ENCODE measurements around the gene RABGAP1L. TPM values are rescaled to one million over a fixed set of nuclear protein-coding genes. Genes with fewer than 3 reads are reported as not detected.

The RABGAP1L gene
- total and polyA plus RNA-seq, 10 of the 15 experiments (the other 5 are each of a cell fraction or from before 2014, with no cell fraction given) = 5.8 to 194 (median 113) TPM

DNA sequence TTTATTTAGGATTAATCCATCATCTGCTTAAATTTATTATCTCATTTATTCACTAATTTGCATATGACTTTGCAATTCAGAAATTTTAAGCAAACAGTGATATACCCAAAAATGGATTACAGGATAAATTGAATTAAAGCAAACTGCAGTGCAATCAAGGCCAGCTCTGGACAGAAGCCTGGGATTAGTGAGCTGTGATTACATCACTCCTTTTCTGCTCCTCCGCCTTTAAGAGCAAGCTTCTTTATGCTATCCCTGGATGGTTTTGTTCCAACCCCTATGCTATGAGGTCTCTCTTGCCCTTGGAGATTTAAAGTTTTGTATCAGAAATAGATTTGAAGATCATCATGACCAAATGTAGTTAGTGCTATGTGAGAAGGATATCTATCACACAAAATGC, 321.0 kb downstream of the RABGAP1L start:
- ChIA-PET CTCF (no interaction called here), RAD21 (ENCODE audit: unreplicated experiment) (no interaction called here), POLR2A (no interaction called here), SMC1A (ENCODE audit: uncharacterized antibody, unreplicated experiment) (interaction anchor here (1.5 kb wide), 1 partner anchor 14 kb away, joined by 3 read pairs; no protein-coding TSS in a partner anchor)
- H3K27me3 ChIP-seq (replicated peaks in 1 of 2; ENCODE audit: control insufficient read depth in 2 of 2, insufficient read depth in 2 of 2, low read length in 1 of 2) = no peaks in the 10 kb centered on the region
- in situ Hi-C loops (cut with MboI) (no loop called here), intact Hi-C loops (cut with micrococcal nuclease; ENCODE audit: unreplicated experiment) (no loop called here)
- DNase-seq (ENCODE audit: low read depth, low spot score) (no peak), FAIRE-seq (no peak), ATAC-seq (no peak)
- no peaks in the 10 kb centered on the region for H3K4me1 ChIP-seq (ENCODE audit: control insufficient read depth, insufficient read depth, low read length)
- H4K20me1 ChIP-seq (ENCODE audit: control insufficient read depth, insufficient read depth) = no peaks in the 10 kb centered on the region
- no peak overlapping the region for H3K9ac ChIP-seq (ENCODE audit: control insufficient read depth, insufficient read depth, low read length)
- no peak overlapping the region for H3K27ac ChIP-seq (ENCODE audit: control insufficient read depth, insufficient read depth)
- no TSS peak for BruUV-seq (replicated peaks)
- H3K9me3 ChIP-seq (replicated peaks; ENCODE audit: control insufficient read depth, insufficient read depth, low read length) = no peaks in the 10 kb centered on the region; the same call in 1 of the 3 replicates
- whole genome bisulfite sequencing (ENCODE audit: insufficient coverage, insufficient replicate concordance, low lambda C conversion rate, missing lambda C conversion rate) = 100% methylated on average over 1 of the region's 1 CpG
- no peak overlapping the region for H3K4me3 ChIP-seq
- H3K4me2 ChIP-seq (ENCODE audit: control insufficient read depth, insufficient read depth) = no peak overlapping the region
- no peaks in the 10 kb centered on the region for H3K36me3 ChIP-seq (ENCODE audit: control insufficient read depth in 2 of 2, insufficient read depth in 2 of 2, low read length in 1 of 2)
- no peaks in the 10 kb centered on the region for H3K79me2 ChIP-seq (ENCODE audit: control insufficient read depth, insufficient read depth, low read length)
- no peak overlapping the region for H2AFZ ChIP-seq (ENCODE audit: control insufficient read depth, low read depth, low read length)
- no peak for TF ChIP-seq CBX5 (IDR thresholded peaks at IDR 0.05; ENCODE audit: low read depth)
- TF ChIP-seq, protein P1, sequence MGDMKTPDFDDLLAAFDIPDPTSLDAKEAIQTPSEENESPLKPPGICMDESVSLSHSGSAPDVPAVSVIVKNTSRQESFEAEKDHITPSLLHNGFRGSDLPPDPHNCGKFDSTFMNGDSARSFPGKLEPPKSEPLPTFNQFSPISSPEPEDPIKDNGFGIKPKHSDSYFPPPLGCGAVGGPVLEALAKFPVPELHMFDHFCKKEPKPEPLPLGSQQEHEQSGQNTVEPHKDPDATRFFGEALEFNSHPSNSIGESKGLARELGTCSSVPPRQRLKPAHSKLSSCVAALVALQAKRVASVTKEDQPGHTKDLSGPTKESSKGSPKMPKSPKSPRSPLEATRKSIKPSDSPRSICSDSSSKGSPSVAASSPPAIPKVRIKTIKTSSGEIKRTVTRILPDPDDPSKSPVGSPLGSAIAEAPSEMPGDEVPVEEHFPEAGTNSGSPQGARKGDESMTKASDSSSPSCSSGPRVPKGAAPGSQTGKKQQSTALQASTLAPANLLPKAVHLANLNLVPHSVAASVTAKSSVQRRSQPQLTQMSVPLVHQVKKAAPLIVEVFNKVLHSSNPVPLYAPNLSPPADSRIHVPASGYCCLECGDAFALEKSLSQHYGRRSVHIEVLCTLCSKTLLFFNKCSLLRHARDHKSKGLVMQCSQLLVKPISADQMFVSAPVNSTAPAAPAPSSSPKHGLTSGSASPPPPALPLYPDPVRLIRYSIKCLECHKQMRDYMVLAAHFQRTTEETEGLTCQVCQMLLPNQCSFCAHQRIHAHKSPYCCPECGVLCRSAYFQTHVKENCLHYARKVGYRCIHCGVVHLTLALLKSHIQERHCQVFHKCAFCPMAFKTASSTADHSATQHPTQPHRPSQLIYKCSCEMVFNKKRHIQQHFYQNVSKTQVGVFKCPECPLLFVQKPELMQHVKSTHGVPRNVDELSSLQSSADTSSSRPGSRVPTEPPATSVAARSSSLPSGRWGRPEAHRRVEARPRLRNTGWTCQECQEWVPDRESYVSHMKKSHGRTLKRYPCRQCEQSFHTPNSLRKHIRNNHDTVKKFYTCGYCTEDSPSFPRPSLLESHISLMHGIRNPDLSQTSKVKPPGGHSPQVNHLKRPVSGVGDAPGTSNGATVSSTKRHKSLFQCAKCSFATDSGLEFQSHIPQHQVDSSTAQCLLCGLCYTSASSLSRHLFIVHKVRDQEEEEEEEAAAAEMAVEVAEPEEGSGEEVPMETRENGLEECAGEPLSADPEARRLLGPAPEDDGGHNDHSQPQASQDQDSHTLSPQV (IDR thresholded peaks at IDR 0.05) = no peak
- TF ChIP-seq ZZZ3 (IDR thresholded peaks at IDR 0.05; ENCODE audit: control insufficient read depth, insufficient read length, low read depth) = no peak
- no peak for TF ChIP-seq ESRRA (IDR thresholded peaks at IDR 0.05; ENCODE audit: low read length)
- TF ChIP-seq, protein P2, sequence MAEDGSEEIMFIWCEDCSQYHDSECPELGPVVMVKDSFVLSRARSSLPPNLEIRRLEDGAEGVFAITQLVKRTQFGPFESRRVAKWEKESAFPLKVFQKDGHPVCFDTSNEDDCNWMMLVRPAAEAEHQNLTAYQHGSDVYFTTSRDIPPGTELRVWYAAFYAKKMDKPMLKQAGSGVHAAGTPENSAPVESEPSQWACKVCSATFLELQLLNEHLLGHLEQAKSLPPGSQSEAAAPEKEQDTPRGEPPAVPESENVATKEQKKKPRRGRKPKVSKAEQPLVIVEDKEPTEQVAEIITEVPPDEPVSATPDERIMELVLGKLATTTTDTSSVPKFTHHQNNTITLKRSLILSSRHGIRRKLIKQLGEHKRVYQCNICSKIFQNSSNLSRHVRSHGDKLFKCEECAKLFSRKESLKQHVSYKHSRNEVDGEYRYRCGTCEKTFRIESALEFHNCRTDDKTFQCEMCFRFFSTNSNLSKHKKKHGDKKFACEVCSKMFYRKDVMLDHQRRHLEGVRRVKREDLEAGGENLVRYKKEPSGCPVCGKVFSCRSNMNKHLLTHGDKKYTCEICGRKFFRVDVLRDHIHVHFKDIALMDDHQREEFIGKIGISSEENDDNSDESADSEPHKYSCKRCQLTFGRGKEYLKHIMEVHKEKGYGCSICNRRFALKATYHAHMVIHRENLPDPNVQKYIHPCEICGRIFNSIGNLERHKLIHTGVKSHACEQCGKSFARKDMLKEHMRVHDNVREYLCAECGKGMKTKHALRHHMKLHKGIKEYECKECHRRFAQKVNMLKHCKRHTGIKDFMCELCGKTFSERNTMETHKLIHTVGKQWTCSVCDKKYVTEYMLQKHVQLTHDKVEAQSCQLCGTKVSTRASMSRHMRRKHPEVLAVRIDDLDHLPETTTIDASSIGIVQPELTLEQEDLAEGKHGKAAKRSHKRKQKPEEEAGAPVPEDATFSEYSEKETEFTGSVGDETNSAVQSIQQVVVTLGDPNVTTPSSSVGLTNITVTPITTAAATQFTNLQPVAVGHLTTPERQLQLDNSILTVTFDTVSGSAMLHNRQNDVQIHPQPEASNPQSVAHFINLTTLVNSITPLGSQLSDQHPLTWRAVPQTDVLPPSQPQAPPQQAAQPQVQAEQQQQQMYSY (CRISPR knock-in tag; IDR thresholded peaks at IDR 0.05) = no peak
- TF ChIP-seq EP300 (IDR thresholded peaks at IDR 0.05; ENCODE audit: borderline replicate concordance in 1 of 2, control insufficient read depth in 1 of 2, low read depth in 2 of 2, low read length in 2 of 2) = no peak
- TF ChIP-seq, protein P3, sequence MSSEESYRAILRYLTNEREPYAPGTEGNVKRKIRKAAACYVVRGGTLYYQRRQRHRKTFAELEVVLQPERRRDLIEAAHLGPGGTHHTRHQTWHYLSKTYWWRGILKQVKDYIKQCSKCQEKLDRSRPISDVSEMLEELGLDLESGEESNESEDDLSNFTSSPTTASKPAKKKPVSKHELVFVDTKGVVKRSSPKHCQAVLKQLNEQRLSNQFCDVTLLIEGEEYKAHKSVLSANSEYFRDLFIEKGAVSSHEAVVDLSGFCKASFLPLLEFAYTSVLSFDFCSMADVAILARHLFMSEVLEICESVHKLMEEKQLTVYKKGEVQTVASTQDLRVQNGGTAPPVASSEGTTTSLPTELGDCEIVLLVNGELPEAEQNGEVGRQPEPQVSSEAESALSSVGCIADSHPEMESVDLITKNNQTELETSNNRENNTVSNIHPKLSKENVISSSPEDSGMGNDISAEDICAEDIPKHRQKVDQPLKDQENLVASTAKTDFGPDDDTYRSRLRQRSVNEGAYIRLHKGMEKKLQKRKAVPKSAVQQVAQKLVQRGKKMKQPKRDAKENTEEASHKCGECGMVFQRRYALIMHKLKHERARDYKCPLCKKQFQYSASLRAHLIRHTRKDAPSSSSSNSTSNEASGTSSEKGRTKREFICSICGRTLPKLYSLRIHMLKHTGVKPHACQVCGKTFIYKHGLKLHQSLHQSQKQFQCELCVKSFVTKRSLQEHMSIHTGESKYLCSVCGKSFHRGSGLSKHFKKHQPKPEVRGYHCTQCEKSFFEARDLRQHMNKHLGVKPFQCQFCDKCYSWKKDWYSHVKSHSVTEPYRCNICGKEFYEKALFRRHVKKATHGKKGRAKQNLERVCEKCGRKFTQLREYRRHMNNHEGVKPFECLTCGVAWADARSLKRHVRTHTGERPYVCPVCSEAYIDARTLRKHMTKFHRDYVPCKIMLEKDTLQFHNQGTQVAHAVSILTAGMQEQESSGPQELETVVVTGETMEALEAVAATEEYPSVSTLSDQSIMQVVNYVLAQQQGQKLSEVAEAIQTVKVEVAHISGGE (CRISPR knock-in tag; IDR thresholded peaks at IDR 0.05) = no peak
- TF ChIP-seq, protein P4, sequence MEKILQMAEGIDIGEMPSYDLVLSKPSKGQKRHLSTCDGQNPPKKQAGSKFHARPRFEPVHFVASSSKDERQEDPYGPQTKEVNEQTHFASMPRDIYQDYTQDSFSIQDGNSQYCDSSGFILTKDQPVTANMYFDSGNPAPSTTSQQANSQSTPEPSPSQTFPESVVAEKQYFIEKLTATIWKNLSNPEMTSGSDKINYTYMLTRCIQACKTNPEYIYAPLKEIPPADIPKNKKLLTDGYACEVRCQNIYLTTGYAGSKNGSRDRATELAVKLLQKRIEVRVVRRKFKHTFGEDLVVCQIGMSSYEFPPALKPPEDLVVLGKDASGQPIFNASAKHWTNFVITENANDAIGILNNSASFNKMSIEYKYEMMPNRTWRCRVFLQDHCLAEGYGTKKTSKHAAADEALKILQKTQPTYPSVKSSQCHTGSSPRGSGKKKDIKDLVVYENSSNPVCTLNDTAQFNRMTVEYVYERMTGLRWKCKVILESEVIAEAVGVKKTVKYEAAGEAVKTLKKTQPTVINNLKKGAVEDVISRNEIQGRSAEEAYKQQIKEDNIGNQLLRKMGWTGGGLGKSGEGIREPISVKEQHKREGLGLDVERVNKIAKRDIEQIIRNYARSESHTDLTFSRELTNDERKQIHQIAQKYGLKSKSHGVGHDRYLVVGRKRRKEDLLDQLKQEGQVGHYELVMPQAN (conservative IDR thresholded peaks at IDR 0.05) = no peak

All from GM12878 (cell line).